Suprapubic skin (tissue), 3 donors: Measurements from ENCODE around the gene SRCAP.

Experiments used
- CTCF ChIP-seq, 2 donors: fragments of 200-600 bp in 1 of 2; fragments of 450-650 bp in 1 of 2; sonication (generic) in 1 of 2; IDR thresholded peaks; one replicate each; pipeline ENCODE4 v1.5.1; 2016 to 2019; ENCODE audit warnings: antibody characterized with exemption in 2 of 2, mild to moderate bottlenecking in 1 of 2, moderate library complexity in 1 of 2
- POLR2AphosphoS5 ChIP-seq, 3 donors: sonication (generic); formaldehyde crosslinking; IDR thresholded peaks; one replicate each; pipeline ENCODE4 v1.6.1; 2017; ENCODE audit warnings: antibody characterized with exemption in 3 of 3

- TF ChIP-seq POLR2AphosphoS5 (IDR thresholded peaks at IDR 0.05), result no peak
- no peak for TF ChIP-seq CTCF (IDR thresholded peaks at IDR 0.05)
Observed at GRCh38 chr16:30778549-30779244, 79.7 kb downstream of the SRCAP start.
